MCF 10A (cell line): ENCODE measurements around the gene CCNJL. TPM values are rescaled to one million over a fixed set of nuclear protein-coding genes. Genes with fewer than 3 reads are reported as not detected.

ENCODE experiments used
- BruUV-seq: library from RNA; stranded (reverse); fragments of 400-500 nt; replicated peaks from 2 replicates; lab custom pipeline; 2021; lab: Mats Ljungman, UMichigan
- CTCF ChIA-PET: fragments of 300-600 bp; sonication (Branson Sonifier 250); formaldehyde crosslinking; extraction: SDS; loops from one replicate; lab custom pipeline; 2021; ENCODE audit warnings: antibody characterized with exemption, inconsistent platforms; lab: Yijun Ruan, JAX
- POLR2A ChIA-PET: fragments of 300-600, 350-650 bp; sonication (Branson Sonifier 250); formaldehyde crosslinking; extraction: SDS; loops from one replicate; lab custom pipeline; 2020; ENCODE audit warnings: antibody characterized with exemption, inconsistent platforms; lab: Yijun Ruan, JAX
- DNase-seq: peaks from one replicate; pipeline ENCODE4 v3.0.0-alpha.2; 2018; ENCODE audit not compliant: unreplicated experiment
- H3K27ac Mint-ChIP-seq: one replicate; pipeline ENCODE4 v1.8.0; 2022; ENCODE audit warnings: mild to moderate bottlenecking, low read depth, mixed read lengths; ENCODE audit not compliant: unreplicated experiment
- H3K27me3 Mint-ChIP-seq: one replicate; pipeline ENCODE4 v1.8.0; 2022; ENCODE audit warnings: mixed read lengths; ENCODE audit not compliant: insufficient read depth, unreplicated experiment
- H3K36me3 Mint-ChIP-seq: one replicate; pipeline ENCODE4 v1.8.0; 2022; ENCODE audit warnings: mild to moderate bottlenecking, moderate library complexity, mixed read lengths; ENCODE audit not compliant: insufficient read depth, unreplicated experiment
- H3K4me1 Mint-ChIP-seq: one replicate; pipeline ENCODE4 v1.8.0; 2022; ENCODE audit warnings: mixed read lengths; ENCODE audit not compliant: insufficient read depth, unreplicated experiment
- H3K4me3 Mint-ChIP-seq: one replicate; pipeline ENCODE4 v1.8.0; 2022; ENCODE audit warnings: mild to moderate bottlenecking, moderate library complexity, mixed read lengths; ENCODE audit not compliant: unreplicated experiment
- H3K9me3 Mint-ChIP-seq: one replicate; pipeline ENCODE4 v1.8.0; 2022; ENCODE audit warnings: mixed read lengths; ENCODE audit not compliant: unreplicated experiment
- intact Hi-C: fragments of 100-400 bp; cut with micrococcal nuclease; formaldehyde crosslinking; loops from 2 replicates; pipeline ENCODE4 v1.14.1; 2022
- total RNA-seq: library from RNA; stranded (reverse); gene quantifications from 2 replicates; pipeline ENCODE4 v1.2.3, GENCODE V29; 2022
- TF ChIP-seq, protein P1 (sequence below): fragments of 200-600 bp; IDR thresholded peaks from one replicate; pipeline ENCODE4 v1.8.0; 2022; ENCODE audit warnings: antibody characterized with exemption, mild to moderate bottlenecking; ENCODE audit not compliant: unreplicated experiment

The CCNJL gene
- total RNA-seq, 1 experiment from 2014 or later: 3.6 TPM

DNA sequence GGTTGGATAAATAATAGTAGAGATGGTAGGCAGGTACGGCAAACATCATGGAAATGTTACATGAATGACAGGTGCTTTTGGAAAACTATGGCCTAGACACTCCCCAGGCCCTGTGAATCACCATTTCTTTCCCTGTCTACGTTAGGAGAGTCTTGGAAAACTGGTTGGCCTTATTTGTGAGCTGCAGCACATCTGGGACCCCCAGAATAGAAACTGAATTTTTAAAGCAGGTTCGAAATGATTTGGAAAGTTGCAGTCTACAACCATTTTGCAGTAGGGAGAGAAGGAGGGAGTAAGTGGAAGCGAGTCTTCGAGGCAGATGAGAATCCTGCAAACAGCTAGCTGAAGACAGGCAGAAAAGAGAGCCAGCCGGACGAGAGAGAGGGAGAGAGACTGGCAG, 45.0 kb upstream of the CCNJL start:
- H3K36me3 Mint-ChIP-seq: no peaks in the 10 kb centered on the region
- TF ChIP-seq, protein P1, sequence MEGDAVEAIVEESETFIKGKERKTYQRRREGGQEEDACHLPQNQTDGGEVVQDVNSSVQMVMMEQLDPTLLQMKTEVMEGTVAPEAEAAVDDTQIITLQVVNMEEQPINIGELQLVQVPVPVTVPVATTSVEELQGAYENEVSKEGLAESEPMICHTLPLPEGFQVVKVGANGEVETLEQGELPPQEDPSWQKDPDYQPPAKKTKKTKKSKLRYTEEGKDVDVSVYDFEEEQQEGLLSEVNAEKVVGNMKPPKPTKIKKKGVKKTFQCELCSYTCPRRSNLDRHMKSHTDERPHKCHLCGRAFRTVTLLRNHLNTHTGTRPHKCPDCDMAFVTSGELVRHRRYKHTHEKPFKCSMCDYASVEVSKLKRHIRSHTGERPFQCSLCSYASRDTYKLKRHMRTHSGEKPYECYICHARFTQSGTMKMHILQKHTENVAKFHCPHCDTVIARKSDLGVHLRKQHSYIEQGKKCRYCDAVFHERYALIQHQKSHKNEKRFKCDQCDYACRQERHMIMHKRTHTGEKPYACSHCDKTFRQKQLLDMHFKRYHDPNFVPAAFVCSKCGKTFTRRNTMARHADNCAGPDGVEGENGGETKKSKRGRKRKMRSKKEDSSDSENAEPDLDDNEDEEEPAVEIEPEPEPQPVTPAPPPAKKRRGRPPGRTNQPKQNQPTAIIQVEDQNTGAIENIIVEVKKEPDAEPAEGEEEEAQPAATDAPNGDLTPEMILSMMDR: no peak
- no peak for DNase-seq
- no TSS peak for BruUV-seq
- CTCF ChIA-PET: interaction anchor here (0.5 to 4.3 kb wide), 6 partner anchors 12 to 272 kb away, joined by 3 to 25 read pairs (median 6); no protein-coding TSS in a partner anchor
- no peak overlapping the region for H3K27ac Mint-ChIP-seq
- H3K4me3 Mint-ChIP-seq: no peak overlapping the region
- intact Hi-C loops: no loop called here
- POLR2A ChIA-PET: no interaction called here
- no peaks in the 10 kb centered on the region for H3K9me3 Mint-ChIP-seq
- peaks cover 7% of the 10 kb centered on the region for H3K4me1 Mint-ChIP-seq
- H3K27me3 Mint-ChIP-seq: no peaks in the 10 kb centered on the region

DNA sequence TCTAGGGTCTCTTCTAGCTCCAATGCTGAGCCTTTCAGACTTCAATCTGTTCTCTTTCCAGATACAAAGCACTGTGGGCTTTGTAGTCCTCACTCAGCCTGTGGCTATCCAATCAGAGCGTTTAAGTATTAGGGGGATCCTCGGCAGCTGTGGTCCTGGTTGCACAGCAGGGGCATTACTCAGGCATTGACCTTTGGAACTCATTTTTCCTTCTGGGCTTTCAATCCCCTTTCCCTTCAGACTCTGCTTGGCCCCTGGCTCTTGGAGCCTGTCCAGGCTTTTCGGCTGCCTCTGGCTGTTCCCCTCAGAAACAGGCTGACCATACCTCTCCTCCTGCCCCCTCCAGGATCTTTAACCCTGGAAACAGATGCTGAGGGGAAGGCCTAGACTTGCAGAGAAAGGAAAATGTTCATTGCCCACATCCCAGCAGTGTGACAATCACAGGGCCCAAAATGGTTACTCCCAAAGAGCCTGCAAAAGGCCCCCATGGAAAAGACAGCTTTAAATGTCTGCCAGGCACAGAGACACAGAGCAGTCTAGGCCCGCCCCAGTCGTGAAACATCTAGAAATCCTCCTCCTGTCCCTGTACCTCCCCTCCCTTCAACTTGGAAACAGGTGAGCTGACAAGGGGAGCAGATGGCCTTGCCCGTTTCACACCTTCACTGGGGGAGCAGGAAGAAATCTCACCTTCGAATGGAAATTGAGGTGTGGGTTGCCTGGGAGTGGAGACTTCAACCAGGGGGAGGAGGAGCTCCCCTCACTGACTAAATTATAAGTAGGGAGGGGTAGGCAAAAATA, 44.4 kb upstream of the CCNJL start:
- TF ChIP-seq, protein P1: no peak
- Mint-ChIP-seq H3K27me3 (no peaks in the 10 kb centered on the region), H3K4me1 (peaks cover 7% of the 10 kb centered on the region), H3K4me3 (no peak overlapping the region), H3K36me3 (no peaks in the 10 kb centered on the region), H3K27ac (no peak overlapping the region), H3K9me3 (no peaks in the 10 kb centered on the region)
- CTCF ChIA-PET: interaction anchor here (1.3 to 4.3 kb wide), 3 partner anchors 12 to 114 kb away, joined by 3 to 25 read pairs (median 5); no protein-coding TSS in a partner anchor
- POLR2A ChIA-PET: interaction anchor here (0.5 kb wide), 1 partner anchor 488 kb away, joined by 4 read pairs; no protein-coding TSS in a partner anchor
- no peak for DNase-seq
- no TSS peak for BruUV-seq
- intact Hi-C loops: no loop called here

GRCh38 chr5:160354666-160355065, 42.3 kb upstream of the CCNJL start:
- peaks cover under 1% of the 10 kb centered on the region for H3K4me1 Mint-ChIP-seq
- ChIA-PET POLR2A (no interaction called here), CTCF (interaction anchor here (1.3 to 1.6 kb wide), 2 partner anchors 12 to 156 kb away, joined by 3 to 6 read pairs; no protein-coding TSS in a partner anchor)
- H3K4me3 Mint-ChIP-seq: no peak overlapping the region
- DNase-seq: no peak
- H3K36me3 Mint-ChIP-seq: no peaks in the 10 kb centered on the region
- H3K27ac Mint-ChIP-seq: no peak overlapping the region
- H3K27me3 Mint-ChIP-seq: no peaks in the 10 kb centered on the region
- no peaks in the 10 kb centered on the region for H3K9me3 Mint-ChIP-seq
- TF ChIP-seq, protein P1: no peak
- BruUV-seq: no TSS peak
- intact Hi-C loops: no loop called here

DNA sequence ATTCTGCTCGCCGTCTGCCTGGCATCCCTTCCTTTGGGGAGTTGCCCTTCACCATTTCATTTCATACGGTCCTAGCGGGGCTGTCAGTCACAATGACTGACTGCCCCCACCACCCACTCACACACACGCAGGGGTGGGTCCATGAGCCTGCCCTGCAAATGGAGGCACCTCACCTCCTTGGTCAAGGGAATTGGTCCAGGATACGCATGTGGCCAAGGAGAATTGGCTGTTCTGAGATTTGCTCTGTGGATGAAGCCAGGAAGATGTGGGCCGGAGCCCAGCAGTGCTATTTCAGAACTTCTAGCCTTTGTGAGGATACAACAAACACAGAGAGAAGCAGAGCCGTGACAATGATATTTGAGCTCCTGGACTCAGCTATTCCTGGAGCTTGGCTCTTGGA, 41.0 kb upstream of the CCNJL start:
- Mint-ChIP-seq H3K4me3 (no peak overlapping the region), H3K27me3 (no peaks in the 10 kb centered on the region), H3K36me3 (no peaks in the 10 kb centered on the region), H3K9me3 (no peaks in the 10 kb centered on the region), H3K4me1 (no peaks in the 10 kb centered on the region), H3K27ac (no peak overlapping the region)
- no TSS peak for BruUV-seq
- no peak for DNase-seq
- intact Hi-C loops: no loop called here
- TF ChIP-seq, protein P1: no peak
- POLR2A ChIA-PET: no interaction called here
- CTCF ChIA-PET: no interaction called here
